ENCODE data around the gene TLCD5.

DNA sequence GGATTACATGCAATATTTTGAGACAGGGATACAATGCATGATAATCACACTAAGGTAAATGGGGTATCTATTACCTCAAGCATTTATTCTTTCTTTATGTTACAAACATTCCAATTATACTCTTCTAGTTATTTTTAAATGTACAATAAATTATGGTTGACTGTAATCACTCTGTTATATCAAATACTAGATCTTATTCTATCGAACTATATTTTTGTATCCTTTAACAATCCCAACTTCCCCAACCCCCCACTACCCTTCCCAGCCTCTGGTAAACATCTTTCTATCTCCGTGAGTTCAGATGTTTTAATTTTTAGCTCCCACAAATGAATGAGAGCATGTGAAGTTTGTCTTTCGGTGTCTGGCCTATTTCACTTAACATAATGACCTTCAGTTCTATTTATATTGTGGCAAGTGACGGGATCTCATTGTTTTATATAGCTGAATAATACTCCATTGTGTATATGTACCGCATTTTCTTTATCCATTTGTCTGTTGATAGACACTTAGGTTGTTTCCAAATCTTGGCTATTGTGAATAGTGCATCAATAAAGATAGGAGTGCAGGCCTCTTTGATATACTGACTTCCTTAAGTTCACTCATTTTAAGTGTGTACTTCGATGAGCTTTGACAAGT lies 51.6 kb downstream of the TLCD5 start:
- TF ChIP-seq, protein P1, sequence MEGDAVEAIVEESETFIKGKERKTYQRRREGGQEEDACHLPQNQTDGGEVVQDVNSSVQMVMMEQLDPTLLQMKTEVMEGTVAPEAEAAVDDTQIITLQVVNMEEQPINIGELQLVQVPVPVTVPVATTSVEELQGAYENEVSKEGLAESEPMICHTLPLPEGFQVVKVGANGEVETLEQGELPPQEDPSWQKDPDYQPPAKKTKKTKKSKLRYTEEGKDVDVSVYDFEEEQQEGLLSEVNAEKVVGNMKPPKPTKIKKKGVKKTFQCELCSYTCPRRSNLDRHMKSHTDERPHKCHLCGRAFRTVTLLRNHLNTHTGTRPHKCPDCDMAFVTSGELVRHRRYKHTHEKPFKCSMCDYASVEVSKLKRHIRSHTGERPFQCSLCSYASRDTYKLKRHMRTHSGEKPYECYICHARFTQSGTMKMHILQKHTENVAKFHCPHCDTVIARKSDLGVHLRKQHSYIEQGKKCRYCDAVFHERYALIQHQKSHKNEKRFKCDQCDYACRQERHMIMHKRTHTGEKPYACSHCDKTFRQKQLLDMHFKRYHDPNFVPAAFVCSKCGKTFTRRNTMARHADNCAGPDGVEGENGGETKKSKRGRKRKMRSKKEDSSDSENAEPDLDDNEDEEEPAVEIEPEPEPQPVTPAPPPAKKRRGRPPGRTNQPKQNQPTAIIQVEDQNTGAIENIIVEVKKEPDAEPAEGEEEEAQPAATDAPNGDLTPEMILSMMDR (IDR thresholded peaks at IDR 0.05), result no peak
- no peak for TF ChIP-seq POLR2A (IDR thresholded peaks at IDR 0.05)
